Daoy (cell line): ENCODE measurements around the gene NCLN. TPM values are rescaled to one million over a fixed set of nuclear protein-coding genes. Genes with fewer than 3 reads are reported as not detected.

Experiments used
- DNase-seq: peaks from one replicate; pipeline ENCODE4 v3.0.0-alpha.2; 2015; ENCODE audit warnings: low read depth
- total RNA-seq: library from RNA; depleted of rRNA; stranded (reverse); fragments of >200 nt; shearing (Covaris generic); gene quantifications from 2 replicates; pipeline ENCODE4 v1.2.3, GENCODE V29; 2014; rRNA removed

Gene NCLN
- total RNA-seq, 1 experiment from 2014 or later, result 85.1 TPM

DNA sequence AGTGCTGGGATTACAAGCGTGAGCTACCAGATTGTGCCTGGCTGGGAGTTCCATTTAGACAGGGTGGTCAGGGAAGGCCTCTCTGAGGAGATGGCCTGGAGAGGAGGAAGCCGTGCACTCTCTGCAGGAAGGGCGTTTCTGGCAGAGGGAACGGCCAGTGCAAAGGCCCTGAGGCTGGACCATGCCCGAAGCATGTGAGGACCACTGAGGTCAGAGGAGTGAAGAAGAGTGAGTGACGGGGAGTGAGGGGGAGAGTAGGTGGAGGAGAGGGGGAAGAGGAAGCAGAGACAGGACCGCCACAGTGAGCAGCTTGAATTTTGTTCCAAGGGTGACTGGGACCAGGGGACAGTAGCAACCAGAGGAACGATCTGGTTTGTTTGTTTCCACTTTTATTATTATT is 71.3 kb downstream of the NCLN start:
- DNase-seq, result no peak

Other genes with a start within 250 kb of the NCLN start
- gene ZNF77, start 241.0 kb upstream of the NCLN start, total RNA-seq, result 2.5 and 5.0 TPM in 2 replicates
- gene TLE6, start 208.4 kb upstream of the NCLN start, total RNA-seq, result 0.69 and 12.3 TPM in 2 replicates
- 0.03 and 1.5 TPM in 2 replicates for gene TLE2, start 156.7 kb upstream of the NCLN start, total RNA-seq
- gene TLE5, start 123.4 kb upstream of the NCLN start, total RNA-seq, result 147 and 186 TPM in 2 replicates
- 35.6 and 46.2 TPM in 2 replicates for gene GNA11, start 91.6 kb upstream of the NCLN start, total RNA-seq
- 0.65 TPM in 1 of 2 replicates, not detected in the other for gene GNA15, start 49.9 kb upstream of the NCLN start, total RNA-seq
- gene S1PR4, start 7.2 kb upstream of the NCLN start, total RNA-seq, result not detected in 2 replicates
- gene CELF5, start 38.7 kb downstream of the NCLN start, total RNA-seq, result 0.06 TPM in 1 of 2 replicates, not detected in the other
- 16.0 and 20.2 TPM in 2 replicates for gene NFIC, start 180.7 kb downstream of the NCLN start, total RNA-seq